Measurements from ENCODE around the gene H1-8. TPM values are rescaled to one million over a fixed set of nuclear protein-coding genes. Genes with fewer than 3 reads are reported as not detected.
"Not testable (repeated sequence)": the region's sequence is repeated elsewhere in the genome, so short reads cannot be mapped to it uniquely, and the experiment has no call there.

The H1-8 gene, protein sequence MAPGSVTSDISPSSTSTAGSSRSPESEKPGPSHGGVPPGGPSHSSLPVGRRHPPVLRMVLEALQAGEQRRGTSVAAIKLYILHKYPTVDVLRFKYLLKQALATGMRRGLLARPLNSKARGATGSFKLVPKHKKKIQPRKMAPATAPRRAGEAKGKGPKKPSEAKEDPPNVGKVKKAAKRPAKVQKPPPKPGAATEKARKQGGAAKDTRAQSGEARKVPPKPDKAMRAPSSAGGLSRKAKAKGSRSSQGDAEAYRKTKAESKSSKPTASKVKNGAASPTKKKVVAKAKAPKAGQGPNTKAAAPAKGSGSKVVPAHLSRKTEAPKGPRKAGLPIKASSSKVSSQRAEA
- not detected for total RNA-seq

DNA sequence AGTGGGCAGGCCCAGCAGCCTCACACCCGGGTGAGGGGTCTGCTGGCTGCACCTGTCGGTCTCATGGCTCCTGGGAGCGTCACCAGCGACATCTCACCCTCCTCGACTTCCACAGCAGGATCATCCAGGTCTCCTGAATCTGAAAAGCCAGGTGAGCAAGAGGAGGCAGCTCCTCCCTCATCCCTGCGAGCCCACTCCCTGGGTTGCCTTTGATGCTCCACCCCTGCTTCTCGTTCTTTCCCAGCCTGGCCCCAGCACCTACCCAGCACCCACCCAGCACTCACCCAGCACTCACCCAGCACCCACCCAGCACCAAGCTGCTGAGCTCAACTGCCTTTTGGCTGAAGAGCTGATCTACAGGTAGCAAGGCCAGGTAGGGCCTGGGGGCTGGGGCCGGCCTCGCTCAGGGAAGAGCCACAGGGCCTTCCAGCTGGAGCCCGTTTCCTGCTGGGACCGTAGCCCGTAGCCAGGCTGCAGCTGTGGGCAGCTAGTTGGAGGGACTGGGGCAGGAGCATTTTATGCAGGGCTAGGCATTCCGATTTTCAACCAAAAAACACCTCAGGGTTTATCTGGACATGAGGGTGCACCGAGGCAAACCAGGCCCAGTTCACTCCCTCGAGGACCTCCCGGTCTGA lies at the start of gene H1-8:
TSS of gene H1-8 (plus strand) at position 20 of the 635 bp plus-strand sequence. CDS start at position 64, 44 bp downstream.
- no peaks in the 10 kb centered on the region for H3K4me1 ChIP-seq
- no peak for DNase-seq (ENCODE audit: low spot score in 2 of 2)
- 82% methylated on average over 15 of the region's 16 CpGs for WGBS
- no peak within 1 kb of the TSS for H3K27ac ChIP-seq
- no peak within 1 kb of the TSS for H3K4me3 ChIP-seq
- H3K27me3 ChIP-seq: no peaks in the 10 kb centered on the region
- no peaks in the 10 kb centered on the region for H3K9me3 ChIP-seq
- H3K36me3 ChIP-seq: no peaks in the 10 kb centered on the region
- TF ChIP-seq POLR2A (IDR thresholded peaks at IDR 0.05) (no peak), POLR2AphosphoS5 (IDR thresholded peaks at IDR 0.05) (no peak), EP300 (IDR thresholded peaks at IDR 0.05) (no peak)
- TF ChIP-seq, protein P1, sequence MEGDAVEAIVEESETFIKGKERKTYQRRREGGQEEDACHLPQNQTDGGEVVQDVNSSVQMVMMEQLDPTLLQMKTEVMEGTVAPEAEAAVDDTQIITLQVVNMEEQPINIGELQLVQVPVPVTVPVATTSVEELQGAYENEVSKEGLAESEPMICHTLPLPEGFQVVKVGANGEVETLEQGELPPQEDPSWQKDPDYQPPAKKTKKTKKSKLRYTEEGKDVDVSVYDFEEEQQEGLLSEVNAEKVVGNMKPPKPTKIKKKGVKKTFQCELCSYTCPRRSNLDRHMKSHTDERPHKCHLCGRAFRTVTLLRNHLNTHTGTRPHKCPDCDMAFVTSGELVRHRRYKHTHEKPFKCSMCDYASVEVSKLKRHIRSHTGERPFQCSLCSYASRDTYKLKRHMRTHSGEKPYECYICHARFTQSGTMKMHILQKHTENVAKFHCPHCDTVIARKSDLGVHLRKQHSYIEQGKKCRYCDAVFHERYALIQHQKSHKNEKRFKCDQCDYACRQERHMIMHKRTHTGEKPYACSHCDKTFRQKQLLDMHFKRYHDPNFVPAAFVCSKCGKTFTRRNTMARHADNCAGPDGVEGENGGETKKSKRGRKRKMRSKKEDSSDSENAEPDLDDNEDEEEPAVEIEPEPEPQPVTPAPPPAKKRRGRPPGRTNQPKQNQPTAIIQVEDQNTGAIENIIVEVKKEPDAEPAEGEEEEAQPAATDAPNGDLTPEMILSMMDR (IDR thresholded peaks at IDR 0.05): no peak

DNA sequence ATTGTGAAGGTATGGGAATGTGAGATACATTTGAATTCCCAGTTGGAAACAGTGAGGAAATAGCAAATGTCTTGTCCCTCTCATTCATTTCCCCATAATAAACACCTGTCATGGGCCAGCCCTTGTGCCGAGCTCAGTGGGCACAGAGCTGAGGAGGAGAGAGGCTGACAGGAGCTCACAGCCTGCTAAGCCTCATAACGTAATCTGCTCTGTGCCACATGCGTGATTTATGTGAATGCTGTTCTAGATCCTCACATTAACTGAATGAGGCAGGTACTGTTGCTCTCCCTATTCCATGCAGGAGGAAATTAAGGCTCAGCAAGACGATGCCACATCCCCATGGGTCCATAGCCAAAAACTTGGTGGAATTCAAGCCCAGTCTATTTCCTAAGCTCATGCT lies 49.8 kb upstream of the H1-8 start:
- TF ChIP-seq, protein P1 (IDR thresholded peaks at IDR 0.05): no peak
- TF ChIP-seq EP300 (IDR thresholded peaks at IDR 0.05): no peak
- TF ChIP-seq POLR2A (IDR thresholded peaks at IDR 0.05): no peak
- no peak for TF ChIP-seq POLR2AphosphoS5 (IDR thresholded peaks at IDR 0.05)
- Histone ChIP-seq H3K27ac (no peak overlapping the region), H3K9me3 (no peaks in the 10 kb centered on the region), H3K4me3 (no peak overlapping the region), H3K27me3 (no peaks in the 10 kb centered on the region), H3K36me3 (peaks cover 44% of the 10 kb centered on the region), H3K4me1 (peaks cover 13% of the 10 kb centered on the region)
- no peak for DNase-seq (ENCODE audit: low spot score in 2 of 2)
- WGBS: 97% methylated on average over 4 of the region's 4 CpGs

DNA sequence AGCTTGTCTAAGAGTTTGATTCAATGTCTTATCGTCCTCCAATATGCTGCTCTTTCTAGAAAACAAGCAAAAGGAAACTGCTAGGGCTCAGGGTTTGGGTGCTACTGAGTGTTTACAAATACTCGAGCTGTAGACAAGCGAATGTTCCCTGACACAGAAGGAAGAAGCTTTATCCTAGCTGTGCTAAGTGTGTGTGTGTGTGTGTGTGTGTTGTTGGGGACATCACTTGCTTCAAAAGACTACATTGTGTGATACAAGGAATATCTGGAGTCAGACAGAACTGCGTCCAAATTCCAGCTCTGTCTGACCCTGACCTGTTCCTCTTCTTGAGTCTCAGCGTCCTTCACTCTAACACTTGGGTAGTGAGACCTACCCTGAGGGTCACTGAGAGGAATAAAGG lies 48.5 kb upstream of the H1-8 start:
- not testable (repeated sequence) for H3K4me3 ChIP-seq; H3K9me3 ChIP-seq; DNase-seq (ENCODE audit: low spot score in 2 of 2); H3K27me3 ChIP-seq
- 80% methylated on average over 5 of the region's 5 CpGs for WGBS
- Histone ChIP-seq H3K27ac (peak overlapping the region; percentile 29), H3K36me3 (peaks cover 40% of the 10 kb centered on the region), H3K4me1 (peaks cover 13% of the 10 kb centered on the region)

DNA sequence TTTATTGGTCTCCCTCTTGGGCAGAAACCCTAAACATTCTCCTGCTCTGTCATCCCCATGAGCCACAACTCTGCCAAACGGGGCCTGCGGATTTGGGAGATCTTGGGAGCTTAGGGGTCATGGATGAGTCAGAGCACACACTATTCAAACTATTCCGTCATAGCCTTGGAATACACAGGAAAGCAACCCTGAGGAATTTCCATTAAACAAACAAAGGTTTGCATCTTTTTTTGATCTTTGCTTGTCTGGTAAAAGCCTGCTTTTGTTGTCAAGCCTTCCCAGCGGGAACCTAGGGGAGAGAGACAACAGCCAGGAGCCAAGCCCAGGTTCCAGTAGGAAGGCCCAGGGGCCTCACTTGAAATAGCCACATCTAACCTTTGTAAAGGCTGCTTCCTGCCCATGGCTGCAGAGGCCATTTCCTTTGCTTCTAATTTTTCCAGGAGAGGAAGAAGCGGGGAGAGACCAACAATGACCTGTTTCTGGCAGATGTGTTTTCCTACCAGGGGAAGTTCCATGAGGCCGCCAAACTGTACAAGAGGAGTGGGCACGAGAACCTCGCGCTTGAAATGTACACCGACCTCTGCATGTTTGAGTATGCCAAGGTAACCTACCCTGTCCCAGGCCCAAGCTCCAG lies 47.9 kb upstream of the H1-8 start:
- not testable (repeated sequence) for H3K9me3 ChIP-seq; DNase-seq (ENCODE audit: low spot score in 2 of 2); H3K4me3 ChIP-seq; H3K27me3 ChIP-seq
- Histone ChIP-seq H3K27ac (peak overlapping the region; percentile 29), H3K36me3 (peaks cover 43% of the 10 kb centered on the region), H3K4me1 (peaks cover 11% of the 10 kb centered on the region)
- 82% methylated on average over 9 of the region's 10 CpGs for WGBS

DNA sequence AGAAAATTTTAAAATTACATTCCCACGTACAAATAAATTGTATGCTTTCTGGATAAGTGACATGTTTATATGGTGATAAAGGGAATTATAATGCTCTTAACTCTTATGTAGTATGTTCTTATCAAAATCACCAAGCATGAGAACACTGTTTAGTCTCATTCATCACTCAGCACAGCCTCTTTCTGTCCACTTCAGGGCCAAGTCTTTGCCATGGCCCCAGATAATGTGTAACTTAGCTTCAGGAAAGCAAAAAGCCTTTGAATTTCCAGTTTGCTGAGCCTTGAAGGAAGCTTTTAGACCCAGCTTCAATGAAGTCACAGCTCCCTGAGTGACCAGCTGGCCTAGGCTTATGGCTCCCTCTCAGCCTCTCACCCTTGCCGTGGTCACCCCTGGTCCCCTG lies 45.1 kb upstream of the H1-8 start:
- WGBS: 75% methylated on average over 2 of the region's 2 CpGs
- not testable (repeated sequence) for H3K4me3 ChIP-seq

DNA sequence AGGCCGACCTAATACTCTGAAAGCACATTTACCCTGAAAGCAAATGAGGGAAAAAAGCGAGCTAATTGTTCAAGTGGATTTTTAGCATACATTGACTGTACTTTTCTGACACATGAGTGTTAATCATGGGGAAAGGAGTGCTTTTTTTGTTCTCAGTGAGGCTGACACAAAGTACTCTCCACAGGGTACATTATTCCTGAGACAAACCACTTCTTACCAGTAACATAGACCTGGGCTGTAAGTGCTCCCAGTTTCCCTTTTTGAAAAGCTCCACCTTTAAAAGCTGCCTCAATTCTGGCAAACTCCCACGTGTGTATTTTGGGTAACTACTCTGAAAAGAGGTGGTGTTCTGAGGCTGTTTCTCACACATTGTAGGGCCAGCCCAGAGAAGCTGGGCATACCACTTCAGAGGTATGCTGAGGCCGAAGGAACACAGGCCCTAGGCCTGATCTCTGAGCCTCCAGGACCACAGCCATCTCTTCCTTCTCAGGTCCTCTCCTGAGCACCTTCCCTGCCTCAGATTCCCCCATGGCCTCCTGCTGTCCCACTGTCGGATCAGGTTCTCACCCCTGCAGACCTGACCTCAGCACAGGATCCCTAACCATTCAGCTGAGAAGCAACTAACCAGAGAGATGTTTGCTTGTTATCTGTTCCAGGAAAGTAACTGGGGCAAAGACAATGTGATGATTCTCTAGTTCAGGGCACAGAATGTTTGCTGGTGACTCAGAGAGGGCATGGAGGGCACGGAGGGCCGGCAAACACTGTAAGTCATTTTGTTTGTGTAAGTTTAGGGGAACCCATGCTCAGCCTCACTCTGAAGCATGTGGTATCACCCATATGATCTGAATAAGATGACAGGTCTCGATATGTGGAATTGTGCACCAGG lies 44.1 kb upstream of the H1-8 start:
- H3K4me1 ChIP-seq: not testable (repeated sequence)

More for the DNA sequence above, 45.1 kb upstream of the H1-8 start:
- H3K27ac ChIP-seq; H3K9me3 ChIP-seq; H3K27me3 ChIP-seq; DNase-seq (ENCODE audit: low spot score in 2 of 2); H3K4me1 ChIP-seq: not testable (repeated sequence)
- H3K36me3 ChIP-seq: peaks cover 47% of the 10 kb centered on the region

DNA sequence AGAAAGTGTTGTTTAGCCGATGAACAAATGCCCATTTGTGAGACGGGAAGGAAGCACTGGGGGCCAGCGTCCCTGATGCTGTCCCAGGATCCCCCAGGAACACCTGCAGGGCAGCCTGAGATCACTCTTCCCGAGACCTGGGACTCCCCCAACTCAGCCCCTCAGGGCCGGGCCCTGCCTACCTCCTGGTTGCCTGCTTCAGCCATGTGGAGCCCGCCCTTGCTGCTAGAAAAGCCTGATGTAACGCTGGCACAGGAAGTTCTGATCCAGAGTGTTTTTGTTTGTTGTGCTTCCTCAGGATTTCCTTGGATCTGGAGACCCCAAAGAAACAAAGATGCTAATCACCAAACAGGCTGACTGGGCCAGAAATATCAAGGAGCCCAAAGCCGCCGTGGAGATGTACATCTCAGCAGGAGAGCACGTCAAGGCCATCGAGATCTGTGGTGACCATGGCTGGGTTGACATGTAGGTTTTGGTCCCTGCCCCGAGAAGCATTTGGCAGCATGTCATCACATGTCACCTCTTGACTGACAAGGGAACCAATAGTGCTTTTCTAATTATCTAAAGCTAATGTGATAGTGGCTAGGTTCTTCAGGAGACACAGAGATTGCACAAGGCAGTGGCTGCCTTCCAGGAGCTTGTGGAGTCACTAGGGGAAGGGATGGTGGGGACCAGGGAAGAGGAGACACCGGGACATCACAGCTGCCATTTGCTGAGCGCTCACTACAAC lies 43.2 kb upstream of the H1-8 start:
- peaks cover 49% of the 10 kb centered on the region for H3K36me3 ChIP-seq
- 90% methylated on average over 9 of the region's 14 CpGs for WGBS
- H3K4me1 ChIP-seq; H3K4me3 ChIP-seq; H3K27me3 ChIP-seq; H3K27ac ChIP-seq; DNase-seq (ENCODE audit: low spot score in 2 of 2); H3K9me3 ChIP-seq: not testable (repeated sequence)

More for the DNA sequence above, 44.1 kb upstream of the H1-8 start:
- H3K9me3 ChIP-seq; H3K4me3 ChIP-seq; DNase-seq (ENCODE audit: low spot score in 2 of 2); H3K27ac ChIP-seq; H3K27me3 ChIP-seq: not testable (repeated sequence)
- H3K36me3 ChIP-seq: peaks cover 48% of the 10 kb centered on the region
- 49% methylated on average over 3 of the region's 8 CpGs for WGBS
